Stimulated activated CD4-positive, alpha-beta T cell treated with anti-CD3 and anti-CD28 coated beads, Interleukin-2, amount 100 ng/mL, for 4 hours (primary cell): ENCODE results near the gene ENC1.
"Not testable (repeated sequence)": the region's sequence is repeated elsewhere in the genome, so short reads cannot be mapped to it uniquely, and the experiment has no call there.

Source experiments
- DNase-seq: peaks from one replicate; pipeline ENCODE4 v3.0.0-alpha.2; 2020; ENCODE audit warnings: low read depth

ENC1 gene, protein sequence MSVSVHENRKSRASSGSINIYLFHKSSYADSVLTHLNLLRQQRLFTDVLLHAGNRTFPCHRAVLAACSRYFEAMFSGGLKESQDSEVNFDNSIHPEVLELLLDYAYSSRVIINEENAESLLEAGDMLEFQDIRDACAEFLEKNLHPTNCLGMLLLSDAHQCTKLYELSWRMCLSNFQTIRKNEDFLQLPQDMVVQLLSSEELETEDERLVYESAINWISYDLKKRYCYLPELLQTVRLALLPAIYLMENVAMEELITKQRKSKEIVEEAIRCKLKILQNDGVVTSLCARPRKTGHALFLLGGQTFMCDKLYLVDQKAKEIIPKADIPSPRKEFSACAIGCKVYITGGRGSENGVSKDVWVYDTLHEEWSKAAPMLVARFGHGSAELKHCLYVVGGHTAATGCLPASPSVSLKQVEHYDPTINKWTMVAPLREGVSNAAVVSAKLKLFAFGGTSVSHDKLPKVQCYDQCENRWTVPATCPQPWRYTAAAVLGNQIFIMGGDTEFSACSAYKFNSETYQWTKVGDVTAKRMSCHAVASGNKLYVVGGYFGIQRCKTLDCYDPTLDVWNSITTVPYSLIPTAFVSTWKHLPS

GRCh38 chr5:74640450-74640953, at the start of gene ENC1:
Gene ENC1 (minus strand): TSS chr5:74640728. CDS start chr5:74636485, 4,243 bp downstream.
- DNase-seq, result peak; percentile 67

GRCh38 chr5:74686962-74687751, 46.6 kb upstream of the ENC1 start:
- no peak for DNase-seq

GRCh38 chr5:74685979-74686631, 45.6 kb upstream of the ENC1 start:
- no peak for DNase-seq

DNA sequence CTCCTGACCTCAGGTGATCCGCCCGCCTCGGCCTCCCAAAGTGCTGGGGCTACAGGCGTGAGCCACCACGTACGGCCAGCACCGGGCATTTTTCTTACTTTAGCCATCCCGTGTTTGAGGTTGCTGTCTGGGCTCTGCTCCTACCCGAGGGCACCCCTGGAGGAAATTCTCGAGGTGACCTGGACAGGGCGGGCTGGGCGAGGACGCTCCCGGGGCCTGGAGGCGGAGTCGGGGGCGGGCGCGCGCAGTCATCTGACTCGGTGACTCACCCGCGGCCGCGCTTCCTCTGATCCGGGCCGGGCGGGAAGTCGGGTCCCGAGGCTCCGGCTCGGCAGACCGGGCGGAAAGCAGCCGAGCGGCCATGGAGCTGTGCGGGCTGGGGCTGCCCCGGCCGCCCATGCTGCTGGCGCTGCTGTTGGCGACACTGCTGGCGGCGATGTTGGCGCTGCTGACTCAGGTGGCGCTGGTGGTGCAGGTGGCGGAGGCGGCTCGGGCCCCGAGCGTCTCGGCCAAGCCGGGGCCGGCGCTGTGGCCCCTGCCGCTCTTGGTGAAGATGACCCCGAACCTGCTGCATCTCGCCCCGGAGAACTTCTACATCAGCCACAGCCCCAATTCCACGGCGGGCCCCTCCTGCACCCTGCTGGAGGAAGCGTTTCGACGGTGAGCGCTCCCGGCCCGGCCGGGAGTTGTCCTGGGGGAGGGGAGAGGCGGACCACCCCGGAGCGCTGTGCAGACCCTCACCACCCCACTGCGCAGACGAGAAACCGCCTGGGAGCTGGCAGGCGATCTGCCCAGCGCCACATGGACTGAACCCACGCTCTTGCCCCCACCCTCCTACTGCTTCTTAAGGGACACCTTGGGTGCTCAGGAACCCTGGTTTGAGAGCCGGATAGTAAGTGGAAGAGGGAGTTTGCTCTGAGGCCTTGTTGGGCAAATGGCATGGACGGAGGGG, 44.6 kb upstream of the ENC1 start, which contains the start of gene HEXB:
Gene HEXB, plus strand, starts transcription at position 334 of the 952 bp plus-strand sequence. Its CDS starts 28 bp downstream, at position 362.
- DNase-seq, result peak; percentile 79

DNA sequence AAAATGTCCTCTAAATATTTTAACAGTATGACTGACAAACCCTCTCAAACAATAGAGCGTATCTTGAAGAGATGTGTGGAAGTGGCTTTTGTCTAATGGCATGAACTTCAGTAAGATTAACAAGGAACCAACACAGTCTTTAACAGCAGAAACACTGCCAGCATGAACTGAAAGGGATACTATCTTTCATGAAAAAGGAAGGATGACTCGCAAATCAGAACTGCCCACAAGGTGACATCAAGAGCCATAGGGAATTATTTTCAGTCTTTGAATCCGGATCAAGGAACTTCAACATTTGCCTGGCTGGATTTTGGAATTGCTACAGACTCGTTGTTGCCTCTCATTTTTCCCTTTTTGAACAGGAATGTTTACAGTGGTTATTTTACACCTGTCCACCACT, 39.4 kb upstream of the ENC1 start:
- DNase-seq, result no peak

DNA sequence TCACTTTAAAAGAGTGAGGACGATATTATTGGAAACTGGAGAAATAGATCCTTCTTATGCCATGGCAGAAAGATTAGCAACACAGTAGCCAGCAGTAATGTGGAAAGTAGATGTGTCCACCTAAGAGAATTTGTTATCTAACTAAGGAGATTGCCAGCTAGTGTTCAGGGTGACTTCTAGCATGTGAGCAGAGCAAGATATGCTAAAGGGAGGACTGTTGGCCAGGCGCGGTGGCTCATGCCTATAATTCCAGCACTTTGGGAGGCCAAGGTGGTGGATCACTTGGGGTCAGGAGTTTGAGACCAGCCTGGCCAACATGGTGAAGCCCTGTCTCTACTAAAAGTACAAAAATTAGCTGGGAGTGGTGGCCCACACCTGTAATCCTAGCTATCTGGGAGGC, 38.8 kb upstream of the ENC1 start:
- not testable (repeated sequence) for DNase-seq

DNA sequence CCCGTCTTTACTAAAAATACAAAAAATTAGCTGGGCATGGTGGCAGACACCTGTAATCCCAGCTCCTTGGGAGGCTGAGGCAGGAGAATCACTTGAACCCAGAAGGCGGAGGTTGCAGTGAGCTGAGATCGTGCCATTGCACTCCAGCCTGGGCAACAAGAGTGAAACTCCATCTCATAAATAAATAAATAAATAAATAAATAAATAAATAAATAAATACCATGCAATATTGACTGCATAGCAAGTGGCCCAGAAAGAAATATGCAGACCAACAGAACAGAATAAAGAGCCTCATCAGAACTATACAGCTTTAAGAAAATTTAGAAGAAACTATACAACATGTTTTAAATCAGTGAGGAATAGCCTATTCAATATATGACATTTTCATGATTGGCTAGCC, 37.6 kb upstream of the ENC1 start:
- DNase-seq, result not testable (repeated sequence)

GRCh38 chr5:74676466-74676865, 35.9 kb upstream of the ENC1 start:
- DNase-seq, result not testable (repeated sequence)

DNA sequence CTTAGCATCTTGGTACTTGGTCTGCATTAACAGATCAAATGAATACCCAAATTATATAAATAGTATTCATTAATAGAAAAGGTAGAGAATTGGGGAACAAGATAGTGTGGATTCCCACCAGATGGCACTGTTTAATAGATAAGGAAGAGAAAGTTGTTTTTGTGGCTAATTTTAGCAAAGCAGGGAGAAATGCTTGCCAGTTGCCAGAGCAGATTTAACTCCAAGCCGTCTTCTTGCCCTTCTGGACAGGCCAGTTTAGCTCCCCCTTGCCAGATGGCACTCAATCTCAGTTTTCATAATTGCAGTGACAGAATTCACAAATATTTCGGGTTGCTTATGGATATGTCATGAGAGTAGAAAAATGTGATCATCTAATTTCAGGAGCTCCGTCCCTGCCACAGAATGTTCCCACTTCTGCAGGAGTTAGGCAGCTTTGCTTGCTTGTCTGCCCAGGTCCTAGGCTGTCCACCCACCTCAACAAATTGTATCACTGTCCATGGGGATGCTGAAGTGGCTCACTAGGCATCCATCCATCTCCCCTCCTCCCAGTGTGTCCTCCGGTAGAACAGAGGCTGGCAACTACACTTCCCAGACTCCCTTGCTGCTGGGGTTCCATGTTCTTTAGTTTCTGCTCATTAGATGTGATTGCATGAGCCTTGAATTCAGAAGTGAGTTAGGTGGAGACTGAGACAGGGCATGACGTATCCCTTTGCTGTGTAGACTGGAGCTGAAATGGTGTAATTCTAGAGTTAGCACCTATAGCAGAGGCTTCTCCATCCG, 32.7 kb upstream of the ENC1 start:
- DNase-seq, result no peak

- no peak for DNase-seq
These were observed 31.8 kb upstream of the ENC1 start for GRCh38 chr5:74672215-74672877.

DNA sequence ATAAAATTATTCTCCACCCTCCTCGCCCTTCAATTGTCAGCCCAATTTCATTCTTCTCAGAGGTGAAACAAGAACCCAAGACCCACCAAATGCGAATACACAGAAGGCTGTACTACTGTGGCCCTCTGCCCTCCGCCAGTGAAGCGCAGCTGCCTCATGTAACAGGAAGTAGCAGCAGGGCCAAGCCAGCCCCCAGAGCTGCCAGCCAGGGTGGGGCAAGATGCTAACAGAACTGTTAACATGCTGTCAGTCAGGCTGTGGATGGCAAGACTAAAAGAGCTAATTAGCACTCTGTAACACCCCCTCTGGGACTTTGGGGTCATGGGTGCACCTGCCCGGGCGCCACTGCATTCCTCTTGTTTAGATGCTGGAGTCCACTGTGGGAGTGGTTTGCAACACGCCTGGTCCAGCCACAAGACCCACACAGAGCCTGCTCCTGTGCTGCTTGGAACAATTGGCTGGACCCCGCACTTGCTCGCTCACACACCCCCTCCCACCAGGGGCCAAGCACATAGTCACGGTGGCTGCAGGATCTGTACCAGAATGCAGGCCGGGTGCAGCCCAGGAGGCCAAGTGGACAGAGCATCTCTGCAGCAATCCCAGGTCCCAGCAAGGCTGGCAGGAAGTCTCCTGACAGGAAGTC, 30.0 kb upstream of the ENC1 start:
- DNase-seq, result no peak

- no peak for DNase-seq
These were observed 29.3 kb upstream of the ENC1 start for GRCh38 chr5:74669821-74670220.

DNA sequence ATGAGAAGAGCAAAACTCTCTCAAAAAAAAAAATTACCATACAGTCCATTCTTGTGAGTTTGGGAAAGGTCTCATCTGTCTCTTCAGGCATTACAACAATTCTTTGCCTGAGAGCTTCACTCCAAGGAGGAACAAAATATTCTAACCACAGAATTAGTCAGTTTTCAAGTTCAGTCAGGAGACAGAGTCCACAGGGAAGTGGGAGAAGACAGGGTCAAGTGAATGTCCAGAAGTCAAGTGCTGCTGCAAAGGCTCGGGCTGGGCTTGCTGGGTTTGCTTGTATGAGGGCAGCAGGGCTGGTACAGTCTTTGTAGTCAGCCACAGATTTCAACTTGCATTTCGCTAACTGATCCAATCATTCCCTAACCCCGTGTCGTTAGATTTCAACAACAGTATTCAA, 26.9 kb upstream of the ENC1 start:
- DNase-seq, result no peak

- no peak for DNase-seq
These were observed 25.3 kb upstream of the ENC1 start for GRCh38 chr5:74665816-74666215.

DNA sequence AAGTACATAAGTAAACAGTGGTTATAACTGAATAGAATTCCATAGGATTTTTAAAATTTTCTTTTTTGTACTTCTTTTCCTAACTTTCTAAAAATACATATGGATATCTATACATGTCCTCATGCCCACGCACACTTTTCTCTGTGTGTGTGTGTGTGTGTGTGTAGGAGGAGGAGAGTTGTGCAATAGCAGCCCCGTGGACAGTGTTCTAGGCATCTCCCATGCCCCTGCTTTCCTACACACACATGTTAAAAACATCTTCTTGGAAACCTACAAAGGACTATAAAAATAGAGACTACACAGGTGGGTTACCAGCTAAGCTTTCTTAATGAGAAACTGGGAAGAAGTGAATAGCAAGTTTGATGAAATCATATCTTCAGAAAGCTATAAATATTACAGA, 24.7 kb upstream of the ENC1 start:
- no peak for DNase-seq

GRCh38 chr5:74664551-74664950, 24.0 kb upstream of the ENC1 start:
- no peak for DNase-seq

DNA sequence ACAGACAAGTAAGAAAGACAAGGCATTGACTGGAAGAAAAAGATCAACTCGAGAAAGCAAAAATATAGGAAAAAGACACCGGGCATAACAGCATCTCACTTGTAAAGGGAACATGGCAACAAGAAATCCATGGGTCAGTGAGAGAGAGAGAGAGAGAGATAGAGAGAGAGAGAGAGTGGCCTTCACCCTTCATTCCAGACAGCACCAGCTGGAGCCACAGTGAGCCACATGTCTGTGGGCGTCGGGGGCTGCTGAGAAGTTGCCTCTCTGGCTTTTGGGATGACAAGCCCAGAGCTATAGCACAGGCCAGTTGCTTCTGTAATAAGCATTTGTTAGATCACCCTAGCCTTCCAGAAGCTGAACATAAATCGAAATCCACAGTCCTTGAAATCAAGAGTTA, 20.3 kb upstream of the ENC1 start:
- no peak for DNase-seq

GRCh38 chr5:74660140-74660539, 19.6 kb upstream of the ENC1 start:
- no peak for DNase-seq

GRCh38 chr5:74659172-74659571, 18.6 kb upstream of the ENC1 start:
- DNase-seq, result no peak
